Activated B cell treated with CpG ODN at 0.5 μM for 24 hours (primary cell): ENCODE measurements around the gene PPP1R14D. TPM values are rescaled to one million over a fixed set of nuclear protein-coding genes. Genes with fewer than 3 reads are reported as not detected.

Experiments used
- ATAC-seq: fragments of 200-7000 bp; cut with Tn5 transposase; one replicate; pipeline ENCODE4 v1.10.0; 2021; ENCODE audit warnings: low read depth, mild to moderate bottlenecking, moderate library complexity
- CTCF ChIA-PET: fragments of 350-600 bp; sonication (Branson Sonifier 250); formaldehyde crosslinking; loops from one replicate; lab custom pipeline; 2021; ENCODE audit warnings: antibody characterized with exemption; lab: Charles Lee
- POLR2A ChIA-PET: fragments of 350-600 bp; sonication (Branson Sonifier 250); formaldehyde crosslinking; loops from one replicate; lab custom pipeline; 2021; ENCODE audit warnings: antibody characterized with exemption; lab: Charles Lee
- DNase-seq: peaks from one replicate; pipeline ENCODE4 v3.0.0; 2022
- H3K27ac Mint-ChIP-seq: one replicate; pipeline ENCODE4 v1.8.0; 2020; ENCODE audit warnings: mixed read lengths
- H3K27me3 Mint-ChIP-seq: one replicate; pipeline ENCODE4 v1.8.0; 2021; ENCODE audit warnings: mixed read lengths
- H3K36me3 Mint-ChIP-seq: one replicate; pipeline ENCODE4 v1.8.0; 2021; ENCODE audit warnings: low read depth, mixed read lengths
- H3K4me1 Mint-ChIP-seq: one replicate; pipeline ENCODE4 v1.8.0; 2021; ENCODE audit warnings: mixed read lengths
- H3K4me3 Mint-ChIP-seq: one replicate; pipeline ENCODE4 v1.8.0; 2020; ENCODE audit warnings: mild to moderate bottlenecking, mixed read lengths
- H3K9me3 Mint-ChIP-seq: one replicate; pipeline ENCODE4 v1.8.0; 2020; ENCODE audit warnings: mixed read lengths
- CTCF ChIP-seq: fragments of 200-600 bp; IDR thresholded peaks from one replicate; pipeline ENCODE4 v1.8.0; 2022; ENCODE audit warnings: antibody characterized with exemption, mild to moderate bottlenecking
- intact Hi-C: fragments of 100-400 bp; cut with micrococcal nuclease; formaldehyde crosslinking; loops from one replicate; pipeline ENCODE4 v1.15.1; 2024
- total RNA-seq: library from RNA; stranded (reverse); gene quantifications from 2 replicates; pipeline ENCODE4 v1.2.3, GENCODE V29; 2022

PPP1R14D gene
- total RNA-seq, 1 donor from 2014 or later: 0.31 TPM

- Mint-ChIP-seq H3K9me3 (no peaks in the 10 kb centered on the region), H3K4me3 (peak within 1 kb of the TSS; percentile 82), H3K4me1 (peaks cover 59% of the 10 kb centered on the region), H3K27ac (peak within 1 kb of the TSS; percentile 93), H3K36me3 (peaks cover 19% of the 10 kb centered on the region), H3K27me3 (no peaks in the 10 kb centered on the region)
- ATAC-seq (peak; percentile 84), DNase-seq (peak; percentile 81)
- POLR2A ChIA-PET: interaction anchor here (0.6 to 3.3 kb wide), 17 partner anchors 11 to 1200 kb away, joined by 3 to 49 read pairs (median 6); partner anchors contain the start of genes CCDC32, CHP1, DNAJC17 and EXD1
- no peak for TF ChIP-seq CTCF
- intact Hi-C loops: loop anchor here (1.0 to 5.0 kb wide), 8 partner anchors 13 to 348 kb away; partner anchors contain the start of genes BAHD1, CCDC32, DNAJC17 and INO80
- CTCF ChIA-PET: interaction anchor here (0.9 to 6.6 kb wide), 5 partner anchors 9 to 216 kb away, joined by 3 to 45 read pairs (median 5); no protein-coding TSS in a partner anchor
Observed at GRCh38 chr15:40769274-40770146, 59.0 kb downstream of the PPP1R14D start, which contains the start of gene C15orf62. Gene C15orf62 (plus strand): TSS chr15:40769980. CDS start chr15:40770496, 516 bp downstream.

- H3K27ac Mint-ChIP-seq: peak overlapping the region; percentile 93
- peak overlapping the region; percentile 82 for H3K4me3 Mint-ChIP-seq
- peak; percentile 6 for ATAC-seq
- peaks cover 12% of the 10 kb centered on the region for H3K36me3 Mint-ChIP-seq
- H3K4me1 Mint-ChIP-seq: peaks cover 63% of the 10 kb centered on the region
- intact Hi-C loops: loop anchor here (1.0 to 5.0 kb wide), 8 partner anchors 13 to 349 kb away; partner anchors contain the start of genes BAHD1, CCDC32, DNAJC17 and INO80
- DNase-seq: no peak
- H3K9me3 Mint-ChIP-seq: no peaks in the 10 kb centered on the region
- no peak for TF ChIP-seq CTCF
- H3K27me3 Mint-ChIP-seq: no peaks in the 10 kb centered on the region
- POLR2A ChIA-PET: interaction anchor here (1.0 to 3.3 kb wide), 8 partner anchors 9 to 204 kb away, joined by 4 to 49 read pairs (median 14); partner anchors contain the start of genes CCDC32, DNAJC17, RAD51 and VPS18
- CTCF ChIA-PET: interaction anchor here (1.2 to 6.6 kb wide), 4 partner anchors 10 to 22 kb away, joined by 3 to 45 read pairs (median 8); no protein-coding TSS in a partner anchor
Observed at GRCh38 chr15:40768521-40769273, 59.8 kb downstream of the PPP1R14D start.

GRCh38 chr15:40767838-40768500, 60.5 kb downstream of the PPP1R14D start:
- DNase-seq (no peak), ATAC-seq (no peak)
- ChIA-PET POLR2A (interaction anchor here (1.0 to 4.2 kb wide), 8 partner anchors 9 to 217 kb away, joined by 3 to 49 read pairs (median 15); partner anchors contain the start of genes CCDC32, DNAJC17, RAD51 and ZFYVE19), CTCF (interaction anchor here (6.6 kb wide), 1 partner anchor 14 kb away, joined by 45 read pairs; no protein-coding TSS in a partner anchor)
- peaks cover 70% of the 10 kb centered on the region for H3K4me1 Mint-ChIP-seq
- no peak overlapping the region for H3K4me3 Mint-ChIP-seq
- no peaks in the 10 kb centered on the region for H3K9me3 Mint-ChIP-seq
- peaks cover 8% of the 10 kb centered on the region for H3K36me3 Mint-ChIP-seq
- no peak for TF ChIP-seq CTCF
- no peaks in the 10 kb centered on the region for H3K27me3 Mint-ChIP-seq
- H3K27ac Mint-ChIP-seq: no peak overlapping the region
- intact Hi-C loops: loop anchor here (5.0 kb wide), 3 partner anchors 201 to 349 kb away; partner anchors contain the start of genes BAHD1, CCDC32, INO80 and RPUSD2

- TF ChIP-seq CTCF: no peak
- peaks cover 64% of the 10 kb centered on the region for H3K4me1 Mint-ChIP-seq
- no peaks in the 10 kb centered on the region for H3K9me3 Mint-ChIP-seq
- H3K36me3 Mint-ChIP-seq: peaks cover 4% of the 10 kb centered on the region
- ChIA-PET CTCF (interaction anchor here (6.6 kb wide), 1 partner anchor 15 kb away, joined by 45 read pairs; no protein-coding TSS in a partner anchor), POLR2A (interaction anchor here (0.6 to 4.2 kb wide), 6 partner anchors 72 to 697 kb away, joined by 3 to 15 read pairs (median 3); partner anchors contain the start of gene RAD51)
- ATAC-seq (no peak), DNase-seq (no peak)
- intact Hi-C loops: loop anchor here (5.0 kb wide), 3 partner anchors 200 to 350 kb away; partner anchors contain the start of genes BAHD1, CCDC32, INO80 and RPUSD2
- no peak overlapping the region for H3K27ac Mint-ChIP-seq
- no peak overlapping the region for H3K4me3 Mint-ChIP-seq
- no peaks in the 10 kb centered on the region for H3K27me3 Mint-ChIP-seq
Observed at GRCh38 chr15:40766906-40767837, 61.3 kb downstream of the PPP1R14D start.
